Activated CD4-positive, alpha-beta T cell treated with anti-CD3 and anti-CD28 coated beads for 48 hours (primary cell): ENCODE measurements around the gene HPD.

Experiments used
- DNase-seq: peaks from one replicate; pipeline ENCODE4 v3.0.0-alpha.2; 2020

The HPD gene

DNA sequence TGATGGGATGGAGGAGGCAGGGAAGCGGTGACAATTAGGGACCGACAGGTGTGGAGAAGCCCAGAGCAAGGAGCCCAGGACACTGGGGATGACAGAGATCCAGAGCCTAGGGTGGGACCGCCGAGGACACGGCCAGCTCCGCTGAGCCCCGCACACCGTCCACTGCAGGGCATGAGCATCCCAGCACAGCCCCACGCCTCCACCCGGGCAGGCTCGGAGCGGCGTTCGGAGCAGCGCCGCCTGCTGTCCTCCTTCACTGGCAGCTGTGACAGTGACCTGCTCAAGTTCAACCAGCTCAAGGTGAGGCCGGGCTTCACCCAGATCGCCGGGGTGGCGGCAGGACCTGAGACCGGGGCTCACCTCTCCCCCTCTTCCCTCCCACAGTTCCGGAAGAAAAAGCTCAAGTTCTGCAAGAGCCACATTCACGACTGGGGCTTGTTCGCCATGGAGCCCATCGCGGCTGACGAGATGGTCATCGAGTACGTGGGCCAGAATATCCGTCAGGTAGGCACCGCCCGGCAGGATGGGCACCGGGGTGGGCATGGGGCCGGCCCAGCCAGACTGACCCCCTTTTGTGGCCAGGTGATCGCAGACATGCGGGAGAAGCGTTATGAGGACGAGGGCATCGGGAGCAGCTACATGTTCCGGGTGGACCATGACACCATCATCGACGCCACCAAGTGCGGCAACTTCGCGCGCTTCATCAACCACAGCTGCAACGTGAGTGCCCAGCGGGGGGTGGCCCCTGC, 31.1 kb downstream of the HPD start:
- DNase-seq, result no peak

GRCh38 chr12:121826318-121827150, 32.1 kb downstream of the HPD start:
- DNase-seq, result no peak

DNA sequence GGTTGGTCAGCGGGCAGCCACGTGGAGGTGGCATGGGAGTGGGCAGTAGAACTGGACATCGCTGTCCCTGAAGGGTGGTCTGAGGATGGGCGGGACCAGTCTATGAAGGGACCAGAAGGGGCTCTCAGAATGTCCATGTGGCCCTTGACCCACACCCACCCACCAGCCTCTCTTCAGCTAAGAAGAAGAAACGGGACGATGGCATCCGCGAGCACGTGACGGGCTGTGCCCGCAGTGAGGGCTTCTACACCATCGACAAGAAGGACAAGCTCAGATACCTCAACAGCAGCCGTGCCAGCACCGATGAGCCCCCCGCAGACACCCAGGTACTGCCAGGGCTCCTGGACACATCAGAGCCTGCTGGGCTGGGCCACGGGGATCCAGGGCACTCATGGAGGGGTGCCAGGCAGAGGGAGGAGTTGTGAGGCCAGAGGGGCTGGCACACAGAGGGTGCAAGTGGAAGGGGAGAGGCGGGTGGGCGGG, 33.6 kb downstream of the HPD start:
- no peak for DNase-seq

DNA sequence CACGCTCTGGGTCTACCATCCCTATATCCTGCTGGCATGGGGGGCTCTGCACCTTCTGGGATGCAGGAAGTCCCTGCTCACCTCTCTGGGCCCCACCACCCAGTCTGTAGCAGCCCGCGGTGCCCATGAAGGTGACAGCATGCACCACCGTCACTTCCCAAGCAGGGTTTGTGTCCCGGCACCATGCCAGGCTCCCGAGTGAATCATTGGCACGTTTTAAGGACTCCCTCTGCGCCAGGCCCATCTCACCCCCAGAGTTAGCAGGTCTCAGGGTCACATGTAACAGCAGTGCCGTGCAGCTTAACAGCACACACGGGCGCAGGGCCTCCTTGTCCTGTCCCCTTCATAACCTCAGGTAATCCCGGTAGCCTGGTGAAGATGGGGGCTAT, 34.9 kb downstream of the HPD start:
- DNase-seq, result no peak

- no peak for DNase-seq
These were observed 35.4 kb downstream of the HPD start for GRCh38 chr12:121823101-121823726.

DNA sequence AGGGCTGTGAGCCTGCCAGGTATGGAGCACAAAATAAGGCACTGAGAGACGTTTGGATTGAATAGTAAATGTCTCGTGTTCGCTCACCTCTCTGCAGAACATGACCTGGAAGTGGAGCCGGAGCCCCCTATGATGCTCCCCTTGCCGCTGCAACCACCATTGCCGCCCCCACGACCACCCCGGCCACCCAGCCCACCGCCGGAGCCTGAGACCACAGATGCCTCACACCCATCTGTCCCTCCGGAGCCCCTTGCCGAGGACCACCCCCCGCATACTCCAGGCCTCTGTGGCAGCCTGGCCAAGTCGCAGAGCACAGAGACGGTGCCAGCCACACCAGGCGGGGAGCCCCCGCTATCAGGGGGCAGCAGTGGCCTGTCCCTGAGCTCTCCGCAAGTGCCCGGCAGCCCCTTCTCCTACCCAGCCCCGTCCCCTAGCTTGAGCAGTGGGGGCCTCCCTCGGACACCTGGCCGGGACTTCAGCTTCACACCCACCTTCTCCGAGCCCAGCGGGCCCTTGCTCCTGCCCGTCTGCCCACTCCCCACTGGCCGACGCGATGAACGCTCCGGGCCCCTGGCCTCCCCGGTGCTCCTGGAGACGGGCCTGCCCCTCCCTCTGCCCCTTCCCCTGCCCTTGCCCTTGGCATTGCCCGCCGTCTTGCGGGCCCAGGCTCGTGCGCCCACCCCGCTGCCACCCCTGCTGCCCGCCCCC, 36.1 kb downstream of the HPD start:
- DNase-seq, result no peak

GRCh38 chr12:121820056-121820455, 38.6 kb downstream of the HPD start:
- no peak for DNase-seq

DNA sequence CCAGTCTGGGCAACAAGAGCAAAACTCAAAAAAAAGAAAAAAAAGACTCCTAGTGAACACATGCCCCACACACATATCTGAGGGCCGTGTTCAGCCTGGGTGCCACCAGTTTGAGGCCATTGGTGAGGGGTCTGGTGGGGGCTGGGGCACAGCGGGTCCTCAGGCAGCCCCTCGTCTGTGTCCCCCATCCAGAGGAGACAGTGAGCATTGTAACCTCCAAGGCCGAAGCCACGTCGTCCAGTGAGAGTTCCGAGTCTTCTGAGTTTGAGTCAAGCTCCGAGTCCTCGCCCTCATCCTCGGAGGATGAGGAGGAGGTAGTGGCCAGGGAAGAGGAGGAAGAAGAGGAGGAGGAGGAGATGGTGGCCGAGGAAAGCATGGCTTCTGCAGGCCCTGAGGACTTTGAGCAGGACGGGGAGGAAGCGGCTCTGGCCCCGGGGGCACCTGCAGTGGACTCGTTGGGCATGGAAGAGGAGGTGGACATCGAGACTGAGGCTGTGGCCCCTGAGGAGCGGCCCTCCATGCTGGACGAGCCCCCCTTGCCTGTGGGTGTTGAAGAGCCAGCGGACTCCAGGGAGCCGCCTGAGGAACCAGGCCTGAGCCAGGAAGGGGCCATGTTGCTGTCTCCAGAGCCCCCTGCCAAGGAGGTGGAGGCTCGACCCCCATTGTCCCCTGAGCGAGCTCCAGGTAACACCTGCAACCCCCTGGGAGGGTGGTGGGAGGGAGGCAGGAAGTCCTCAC, 39.3 kb downstream of the HPD start:
- DNase-seq, result no peak

GRCh38 chr12:121817648-121818043, 41.0 kb downstream of the HPD start:
- DNase-seq, result no peak

GRCh38 chr12:121816925-121817647, 41.6 kb downstream of the HPD start:
- DNase-seq, result no peak

DNA sequence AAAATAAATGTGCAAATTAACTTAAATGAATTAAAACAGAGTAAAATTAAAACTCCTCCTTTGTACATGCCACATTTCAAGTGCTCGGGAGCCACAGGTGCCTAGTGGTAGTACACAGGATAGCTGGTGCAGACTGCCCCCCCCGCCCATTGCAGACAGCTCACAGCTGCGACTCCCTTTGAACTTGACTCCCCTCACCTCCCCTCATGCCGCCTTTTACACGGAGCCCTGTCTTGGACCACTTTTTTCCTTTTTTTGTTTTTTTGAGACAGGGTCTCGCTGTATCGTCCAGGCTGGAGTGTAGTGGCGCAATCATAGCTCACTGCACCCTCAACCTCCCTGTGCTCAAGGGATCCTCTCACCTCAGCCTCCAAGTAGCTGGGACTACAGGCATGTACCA, 43.4 kb downstream of the HPD start:
- no peak for DNase-seq

DNA sequence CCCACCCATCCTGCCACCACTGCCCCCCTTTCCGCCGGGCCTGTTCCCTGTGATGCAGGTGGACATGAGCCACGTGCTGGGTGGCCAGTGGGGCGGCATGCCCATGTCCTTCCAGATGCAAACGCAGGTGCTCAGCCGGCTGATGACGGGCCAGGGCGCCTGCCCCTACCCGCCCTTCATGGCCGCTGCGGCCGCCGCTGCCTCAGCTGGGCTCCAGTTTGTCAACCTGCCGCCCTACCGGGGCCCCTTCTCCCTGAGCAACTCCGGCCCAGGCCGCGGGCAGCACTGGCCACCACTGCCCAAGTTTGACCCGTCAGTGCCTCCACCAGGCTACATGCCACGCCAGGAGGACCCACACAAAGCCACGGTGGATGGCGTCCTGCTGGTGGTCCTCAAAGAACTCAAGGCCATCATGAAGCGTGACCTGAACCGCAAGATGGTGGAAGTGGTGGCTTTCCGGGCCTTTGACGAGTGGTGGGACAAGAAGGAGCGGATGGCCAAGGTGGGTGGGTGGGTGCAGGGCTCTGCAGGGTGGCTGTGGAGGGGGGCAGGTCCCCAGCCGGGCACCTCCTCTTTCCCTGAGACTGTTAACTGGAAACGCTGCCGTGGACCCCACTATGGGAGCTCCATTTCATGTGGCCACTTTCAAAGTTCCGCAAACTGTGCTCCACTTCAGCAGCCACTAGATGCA, 44.1 kb downstream of the HPD start:
- no peak for DNase-seq

GRCh38 chr12:121813951-121814350, 44.7 kb downstream of the HPD start:
- no peak for DNase-seq

DNA sequence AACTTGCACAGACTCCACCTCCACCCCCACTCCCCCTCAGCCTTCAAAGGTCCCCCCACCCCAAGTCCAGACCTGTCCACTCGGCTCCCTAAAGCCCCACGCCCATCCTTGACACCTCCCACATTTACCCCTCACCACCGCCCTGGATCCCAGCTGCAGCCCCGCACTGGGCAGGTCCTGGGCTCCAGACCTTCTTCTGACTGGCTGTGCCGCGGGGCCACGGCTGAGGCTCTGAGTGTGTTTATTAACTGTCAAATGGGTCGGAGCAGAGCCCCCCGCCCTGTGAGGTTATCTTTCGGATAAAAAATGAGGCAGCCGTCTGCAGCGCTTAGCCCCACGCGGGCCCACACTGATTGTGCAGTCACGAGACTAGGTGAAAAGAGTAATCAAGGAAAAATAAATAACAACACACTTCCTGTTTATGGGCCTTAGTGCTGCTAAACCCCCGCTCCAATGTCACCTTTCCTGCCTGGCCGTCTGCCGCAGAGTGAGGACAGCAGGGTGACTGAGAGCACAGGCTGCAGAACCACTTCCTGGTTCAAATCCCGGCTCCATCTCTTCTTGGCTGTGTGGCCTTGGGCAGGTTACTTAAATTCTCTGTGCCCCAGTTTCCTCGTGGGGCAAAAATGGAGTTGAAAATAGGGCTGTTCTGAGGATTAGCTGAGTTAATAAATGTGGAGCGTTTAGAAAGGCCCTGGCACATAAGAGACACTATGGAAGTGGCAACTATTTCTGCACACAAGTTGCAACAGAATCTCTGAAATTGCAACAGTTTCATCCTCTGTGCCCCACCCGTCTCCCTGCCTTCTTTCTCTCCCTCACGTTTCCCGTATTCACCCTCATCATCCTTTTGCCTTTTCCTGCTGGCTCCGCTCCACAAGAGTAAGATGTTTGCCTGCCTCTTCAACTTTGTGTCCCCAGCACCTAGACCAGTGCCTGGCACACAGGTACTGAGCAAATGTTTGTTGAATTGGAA, 45.5 kb downstream of the HPD start:
- no peak for DNase-seq

GRCh38 chr12:121812320-121812871, 46.3 kb downstream of the HPD start:
- DNase-seq, result peak; percentile 67

GRCh38 chr12:121811434-121812319, 47.0 kb downstream of the HPD start:
- peak; percentile 73 for DNase-seq

DNA sequence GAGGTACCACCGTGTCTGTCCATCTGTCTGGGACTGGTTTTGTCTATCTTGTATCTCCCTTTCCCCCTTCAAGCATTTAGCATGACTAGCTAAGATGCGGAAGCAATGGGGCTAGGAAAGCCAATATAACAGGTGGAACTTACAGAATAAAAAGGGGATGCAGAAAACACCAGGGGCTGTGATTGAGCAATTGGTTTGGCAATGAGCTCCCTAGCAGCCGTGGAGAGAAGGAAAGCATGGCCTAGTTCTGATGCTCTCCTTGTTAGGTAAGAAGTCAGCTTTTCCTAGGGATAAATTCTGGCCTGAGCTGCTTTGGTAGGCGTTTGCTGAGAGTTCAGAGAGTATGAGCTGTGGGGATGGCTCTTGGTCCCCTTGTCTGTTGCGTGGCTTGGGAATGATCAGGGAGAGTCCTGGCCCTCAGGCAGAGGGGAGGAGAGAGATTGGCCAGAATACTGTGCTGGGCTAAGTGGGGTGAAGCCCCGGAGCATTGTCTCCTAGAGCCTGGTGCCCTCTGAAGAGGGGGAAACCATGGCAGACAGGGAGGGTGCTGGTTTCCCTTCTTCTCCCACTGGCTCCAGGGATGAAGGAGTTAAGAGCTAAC, 47.7 kb downstream of the HPD start:
- DNase-seq, result no peak
